GM21381 (cell line): Measurements from ENCODE around the gene ZNF467.

ENCODE experiments used
- ATAC-seq: cut with Tn5 transposase; IDR thresholded peaks from one replicate; pipeline ENCODE4 v1.9.1; 2021; ENCODE audit warnings: mild to moderate bottlenecking, moderate library complexity; ENCODE audit not compliant: unreplicated experiment

Gene ZNF467

GRCh38 chr7:149751043-149751775 is 22.2 kb downstream of the ZNF467 start:
- no peak for ATAC-seq

GRCh38 chr7:149750122-149750845 is 23.1 kb downstream of the ZNF467 start:
- no peak for ATAC-seq

GRCh38 chr7:149748076-149748874 is 25.1 kb downstream of the ZNF467 start:
- no peak for ATAC-seq

DNA sequence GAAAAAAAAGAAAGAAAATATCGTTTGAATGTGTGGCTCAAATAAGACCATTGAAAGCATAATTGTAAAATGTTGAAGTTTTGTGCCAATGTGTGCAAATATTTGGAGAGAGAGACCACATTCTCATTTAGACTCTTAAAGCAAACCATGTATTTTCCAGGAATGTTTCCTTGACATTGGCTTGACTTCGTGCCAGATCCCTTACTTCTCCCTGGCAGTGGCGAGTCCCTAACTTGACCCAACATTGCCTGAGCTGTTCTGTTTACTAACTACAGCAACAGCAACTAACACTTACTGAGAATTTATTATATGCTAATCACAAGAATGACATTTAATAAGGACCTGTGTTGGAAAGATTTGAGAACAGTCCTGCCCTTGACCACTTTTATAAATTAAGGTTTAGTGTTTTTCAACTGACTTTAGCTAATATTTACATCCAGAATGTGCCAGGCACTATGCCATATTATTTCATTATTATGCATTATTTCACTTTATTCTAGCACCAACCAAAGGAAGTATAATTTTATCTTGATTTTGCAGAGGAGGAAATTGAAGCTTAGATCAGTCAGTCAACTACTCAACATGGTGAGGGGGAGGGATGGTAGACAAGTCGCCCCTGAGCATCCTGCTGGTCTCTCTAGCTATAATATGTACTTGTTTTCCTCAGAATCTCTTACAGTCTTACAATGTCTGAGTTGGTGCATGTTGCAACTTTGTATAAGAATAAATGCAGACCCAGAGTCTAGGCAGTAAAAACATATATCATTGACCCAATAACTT is 29.7 kb downstream of the ZNF467 start:
- no peak for ATAC-seq

DNA sequence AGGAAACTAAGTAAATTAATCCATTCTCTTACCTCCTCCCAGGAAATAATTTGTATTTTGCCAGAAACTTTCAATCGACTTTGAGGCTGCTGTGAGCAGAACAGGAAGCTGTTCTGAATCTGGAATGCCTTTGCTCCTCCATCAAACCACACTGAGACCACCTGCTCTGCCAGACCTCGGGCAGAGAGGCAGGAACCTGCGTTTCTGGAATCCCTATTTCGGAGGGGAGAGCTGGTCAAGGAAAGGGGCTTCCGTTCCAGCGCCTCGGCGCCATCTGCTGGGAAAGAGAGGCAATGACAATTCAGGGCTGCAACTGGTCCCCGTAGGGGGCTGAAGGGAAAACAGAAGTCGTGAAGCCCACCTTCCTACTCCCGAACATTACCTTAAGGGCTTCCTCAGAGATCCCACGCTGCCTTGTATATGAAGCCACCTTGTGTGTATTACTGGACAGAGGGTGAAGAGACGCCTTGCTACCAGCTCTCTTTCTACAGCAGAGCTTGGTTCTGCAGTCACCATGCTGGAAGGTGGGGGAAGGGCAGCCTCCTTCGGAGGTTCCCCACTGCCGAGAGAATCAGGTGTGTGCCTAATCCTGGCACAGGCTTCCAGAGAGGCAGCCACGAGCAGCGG is 31.2 kb downstream of the ZNF467 start:
- ATAC-seq: peak; percentile 83

DNA sequence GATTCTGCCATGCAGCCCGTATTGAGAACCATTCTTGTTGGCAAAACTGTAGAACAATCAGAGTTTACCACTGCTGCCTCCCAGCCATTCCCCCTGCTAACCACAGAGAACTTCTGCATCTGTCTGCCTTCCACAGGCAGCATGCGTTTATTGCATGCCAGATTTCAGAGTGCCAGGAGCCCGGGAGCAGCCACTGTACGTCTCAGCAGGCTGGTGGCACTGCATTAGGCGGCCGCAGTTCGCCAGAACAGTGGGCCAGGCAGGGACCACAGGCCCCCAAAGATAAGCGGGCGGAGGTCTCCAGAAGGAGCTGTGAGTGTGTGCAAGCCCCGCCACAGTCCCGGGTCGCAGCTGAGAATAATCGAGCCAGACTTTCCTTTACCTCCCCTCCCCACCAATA is 31.8 kb downstream of the ZNF467 start:
- ATAC-seq: no peak

DNA sequence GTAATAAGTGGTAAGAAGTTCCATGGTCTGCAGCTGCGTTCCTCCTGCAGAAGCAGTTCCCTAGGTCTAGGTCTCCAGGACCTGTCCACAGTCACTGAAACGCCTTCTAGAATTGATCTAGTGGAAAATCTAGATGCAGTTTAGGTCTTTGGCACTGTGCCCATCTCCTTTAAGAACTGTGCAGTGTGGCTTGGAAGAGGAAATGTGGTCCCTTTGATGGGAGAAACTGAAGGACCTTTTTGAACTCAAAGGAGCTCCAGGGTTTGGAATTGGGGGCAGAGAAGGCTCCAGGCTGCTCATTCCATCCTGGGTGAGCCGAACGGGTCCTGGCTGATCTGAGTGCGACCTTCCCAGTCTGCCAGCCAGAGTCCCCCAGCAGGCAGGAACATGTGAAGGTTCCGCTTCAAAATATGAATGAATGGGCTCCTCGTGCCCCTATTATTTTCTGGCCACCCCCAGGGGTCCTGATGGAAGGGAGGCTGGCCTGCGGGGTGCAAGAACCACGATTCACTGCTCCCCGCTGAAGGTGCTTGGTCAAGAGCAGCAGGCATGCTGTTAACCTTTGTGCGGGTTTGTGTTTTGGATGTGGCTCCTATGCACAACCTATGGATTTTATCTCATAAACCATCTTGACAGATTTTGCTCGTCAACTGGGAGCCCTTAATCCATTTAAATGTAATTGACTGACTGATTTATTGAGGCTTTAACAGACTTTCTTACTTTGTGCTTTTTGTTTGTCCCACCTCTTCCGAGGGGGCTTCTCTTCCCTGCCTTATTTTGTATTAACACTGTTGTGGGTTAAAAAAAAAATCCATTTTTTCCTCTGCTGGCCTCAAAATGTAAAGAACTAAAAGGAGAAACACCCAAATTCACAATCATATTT is 36.7 kb downstream of the ZNF467 start:
- no peak for ATAC-seq

- no peak for ATAC-seq
Measured at GRCh38 chr7:149735779-149736477, 37.5 kb downstream of the ZNF467 start.

DNA sequence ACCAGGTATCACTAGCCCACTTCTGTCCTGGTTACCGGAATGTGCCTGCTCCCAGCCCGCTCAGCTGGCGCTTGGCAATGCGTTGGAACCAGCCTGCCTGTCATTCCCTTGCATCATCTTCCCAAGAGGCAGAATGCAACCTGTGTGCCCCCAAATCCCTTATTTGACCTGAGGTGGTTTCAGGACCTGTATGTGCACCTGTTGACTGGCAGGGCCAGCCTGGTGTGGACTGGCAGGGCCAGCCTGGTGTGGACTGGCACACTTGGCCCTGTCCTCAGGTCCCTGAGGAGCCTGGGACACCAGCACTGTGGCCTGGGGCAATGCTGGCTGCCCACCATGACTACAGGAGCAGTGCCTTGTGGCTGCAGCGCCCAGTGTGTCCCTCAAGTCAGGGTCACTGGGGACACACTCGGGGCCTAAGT is 38.2 kb downstream of the ZNF467 start:
- ATAC-seq: no peak

DNA sequence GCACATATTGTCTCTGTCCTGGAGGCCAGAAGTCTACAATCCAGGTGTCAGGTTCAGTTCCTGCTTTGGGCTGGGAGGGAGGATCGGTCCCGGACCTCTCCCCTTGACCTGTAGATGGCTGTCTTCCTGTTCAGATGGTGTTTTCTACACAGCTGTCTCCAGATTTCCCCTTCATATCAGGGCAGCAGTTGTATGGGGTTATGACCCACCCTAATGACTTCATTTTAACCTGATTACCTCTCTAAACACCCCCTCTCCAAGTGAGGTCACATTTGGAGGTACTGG is 38.7 kb downstream of the ZNF467 start:
- ATAC-seq: no peak

DNA sequence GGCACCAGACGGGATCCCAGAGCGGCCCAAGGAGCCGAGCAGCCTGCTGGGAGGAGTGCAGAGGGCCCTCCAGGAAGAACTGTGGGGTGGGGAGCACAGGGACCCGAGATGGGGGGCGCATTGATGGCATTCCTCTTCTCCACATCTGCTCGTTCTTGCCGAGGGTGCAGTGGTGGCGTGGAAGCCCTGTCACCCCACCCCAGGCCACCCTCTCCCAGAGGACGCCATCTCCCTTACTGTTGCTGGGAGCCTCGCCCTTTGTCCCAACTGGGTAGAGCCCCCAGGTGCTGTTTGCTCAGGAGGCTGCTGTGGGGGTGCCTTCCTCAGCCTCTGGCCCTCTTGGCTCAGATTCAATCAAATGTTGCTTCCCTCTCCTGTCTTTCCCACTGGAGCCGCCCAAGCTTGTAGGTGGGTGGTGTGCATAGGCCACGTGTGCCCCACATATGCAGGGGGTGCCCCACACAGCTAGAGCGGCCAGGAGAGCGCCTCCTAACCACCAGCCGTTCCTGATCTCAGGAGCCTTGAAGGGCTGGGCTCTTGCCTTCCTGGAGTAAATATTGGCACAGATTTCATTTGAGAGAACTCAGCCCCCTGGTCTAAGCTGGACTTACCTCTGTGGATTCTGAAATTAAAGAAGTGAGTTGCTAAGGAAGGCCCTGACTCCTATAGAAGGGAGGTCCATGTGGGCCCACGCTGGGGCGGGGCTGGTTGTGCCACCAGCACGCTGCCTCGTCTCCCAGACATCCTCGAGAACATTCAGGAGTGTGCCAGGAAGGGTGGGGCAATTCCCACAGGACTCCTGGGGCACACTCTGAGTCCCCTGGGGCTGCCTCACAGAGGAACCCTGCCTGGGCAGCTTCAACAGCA is 39.2 kb downstream of the ZNF467 start:
- ATAC-seq: no peak

GRCh38 chr7:149733131-149733923 is 40.1 kb downstream of the ZNF467 start:
- no peak for ATAC-seq

DNA sequence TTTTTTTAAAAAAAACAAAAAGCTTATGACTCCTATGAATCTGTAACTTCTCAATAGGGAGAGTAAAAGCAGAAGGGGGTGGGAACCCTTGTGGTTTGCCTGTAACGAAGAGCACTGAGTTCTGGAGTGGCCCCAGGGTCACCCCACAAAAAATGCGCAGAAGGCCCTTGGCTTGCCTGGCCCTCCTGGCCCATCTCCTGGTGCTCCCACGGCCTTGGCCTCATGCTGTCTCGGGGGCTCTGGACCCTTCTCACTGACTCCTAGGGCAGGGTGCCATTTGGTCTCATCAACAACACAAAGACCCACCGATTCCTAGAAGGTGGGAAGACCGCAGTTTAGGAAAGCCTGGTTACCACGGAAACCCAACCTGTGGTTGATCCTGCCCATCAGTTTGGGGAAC is 40.8 kb downstream of the ZNF467 start:
- ATAC-seq: no peak

DNA sequence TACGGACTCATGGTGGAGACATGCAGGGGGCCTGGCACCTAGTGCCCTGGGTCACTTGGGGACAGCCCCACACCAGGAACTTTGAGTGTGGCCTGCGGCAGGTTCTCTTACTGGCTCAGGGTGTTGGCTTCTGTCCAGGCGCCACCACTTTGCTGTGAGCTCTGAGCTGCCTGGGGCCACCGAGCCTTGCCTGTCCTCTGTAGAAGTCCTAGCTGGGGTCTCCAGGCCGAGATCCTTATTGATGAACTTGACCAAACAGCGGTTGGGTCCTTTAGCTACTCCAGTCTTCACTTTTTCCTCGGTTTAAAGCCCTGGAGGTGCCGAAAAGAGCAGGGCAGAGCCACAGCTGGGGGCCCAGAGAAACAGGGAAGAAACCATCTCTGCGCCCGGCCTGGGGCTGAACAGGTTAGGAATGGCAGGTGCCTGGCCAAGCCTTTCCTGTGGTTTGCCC is 41.3 kb downstream of the ZNF467 start:
- no peak for ATAC-seq

GRCh38 chr7:149731207-149731955 is 42.0 kb downstream of the ZNF467 start:
- ATAC-seq: no peak

- ATAC-seq: no peak
Measured at GRCh38 chr7:149729983-149730801, 43.2 kb downstream of the ZNF467 start.
